K562 (cell line): ENCODE results near the gene MYPN. TPM values are rescaled to one million over a fixed set of nuclear protein-coding genes. Genes with fewer than 3 reads are reported as not detected.

Source experiments
- ATAC-seq: fragments of 200-7000 bp; cut with Tn5 transposase; 3 replicates; pipeline ENCODE4 v1.9.1; 2020; ENCODE audit warnings: moderate library complexity
- BruUV-seq: library from RNA; stranded (reverse); fragments of 400-500 nt; replicated peaks from 2 replicates; lab custom pipeline; 2021; lab: Mats Ljungman, UMichigan
- CTCF ChIA-PET: fragments of 300-600 bp; formaldehyde crosslinking; extraction: SDS; loops from one replicate; lab custom pipeline; 2021; ENCODE audit warnings: low intra/inter-chr PET ratio; lab: Yijun Ruan, JAX
- POLR2A ChIA-PET: fragments of 300-600, 350-650 bp; sonication (Branson Sonifier 250); formaldehyde crosslinking; extraction: SDS; loops from one replicate; lab custom pipeline; 2021; ENCODE audit warnings: antibody characterized with exemption, inconsistent platforms; lab: Yijun Ruan, JAX
- DNase-seq, 4 experiments: peaks; one replicate each; pipeline versions ENCODE4 v3.0.0 to v3.0.0-alpha.2; 2011 to 2018; ENCODE audit warnings: low spot score in 3 of 4, mixed read lengths in 3 of 4; ENCODE audit errors: extremely low read depth in 1 of 4
- FAIRE-seq: peaks from 2 replicates; lab custom pipeline; 2011; peaks lifted over from hg19 to GRCh38; lab: Jason Lieb, UNC
- H2AFZ ChIP-seq: 2 replicates; pipeline ENCODE4 v1.6.0; 2011; ENCODE audit warnings: low read depth, low read length, control low read depth, inconsistent platforms
- H3K27ac ChIP-seq: fragments of 200-600 bp; 3 replicates; pipeline ENCODE4 v1.8.0; 2011; ENCODE audit warnings: low read depth, mild to moderate bottlenecking, control low read depth, inconsistent platforms, low read length, moderate library complexity, mixed read lengths; ENCODE audit errors: extremely low read depth
- H3K27me3 ChIP-seq, 2 experiments: fragments of 300-600 bp in 1 of 2; 2 replicates in 1 of 2; 3 replicates in 1 of 2; pipeline versions ENCODE4 v1.6.0 to v1.8.0; 2011; ENCODE audit warnings: inconsistent platforms in 2 of 2, low read length in 2 of 2, mild to moderate bottlenecking in 1 of 2, mixed read lengths in 1 of 2, moderate library complexity in 1 of 2; ENCODE audit not compliant: control insufficient read depth in 2 of 2, insufficient read depth in 2 of 2
- H3K36me3 ChIP-seq: fragments of 300-600 bp; 3 replicates; pipeline ENCODE4 v1.8.0; 2011; ENCODE audit warnings: mild to moderate bottlenecking, low read length, inconsistent platforms; ENCODE audit not compliant: control insufficient read depth, insufficient read depth
- H3K4me1 ChIP-seq, 2 experiments: fragments of 200-600 bp in 1 of 2; replicated peaks in 1 of 2; 2 replicates in 1 of 2; 3 replicates in 1 of 2; pipeline versions ENCODE4 v1.5.1 to v1.8.0; 2011; ENCODE audit warnings: inconsistent platforms in 2 of 2, low read length in 2 of 2, mild to moderate bottlenecking in 1 of 2, mixed read lengths in 1 of 2, moderate library complexity in 1 of 2; ENCODE audit not compliant: control insufficient read depth in 2 of 2, insufficient read depth in 2 of 2
- H3K4me2 ChIP-seq: 2 replicates; pipeline ENCODE4 v1.6.1; 2011; ENCODE audit warnings: low read length, control low read depth, inconsistent platforms, mixed read lengths; ENCODE audit not compliant: insufficient read depth
- H3K4me3 ChIP-seq: fragments of 200-600 bp; sonication (generic), shearing (Covaris generic); 2 replicates; pipeline ENCODE4 v1.5.1; 2016; ENCODE audit warnings: control low read depth, inconsistent platforms
- H3K79me2 ChIP-seq: fragments of 200-600 bp; 3 replicates; pipeline ENCODE4 v1.8.0; 2011; ENCODE audit warnings: low read length, inconsistent platforms; ENCODE audit not compliant: control insufficient read depth, insufficient read depth
- H3K9ac ChIP-seq, 2 experiments: 2 replicates each; pipeline versions ENCODE4 v1.6.0 to v1.6.1; 2011; ENCODE audit warnings: low read depth in 2 of 2, low read length in 2 of 2, control low read depth in 1 of 2, inconsistent platforms in 1 of 2, mild to moderate bottlenecking in 1 of 2, mixed read lengths in 1 of 2; ENCODE audit not compliant: insufficient read depth in 1 of 2
- H3K9me1 ChIP-seq: one replicate; pipeline ENCODE4 v1.6.0; 2011; ENCODE audit warnings: inconsistent platforms, mild to moderate bottlenecking, low read length, moderate library complexity; ENCODE audit not compliant: control insufficient read depth, insufficient read depth
- H3K9me3 ChIP-seq: replicated peaks from 2 replicates; pipeline ENCODE4 v1.5.1; 2011; ENCODE audit warnings: low read depth, low read length, inconsistent platforms; ENCODE audit not compliant: control insufficient read depth, insufficient read depth
- H4K20me1 ChIP-seq: replicated peaks from 2 replicates; pipeline ENCODE4 v1.6.1; 2011; ENCODE audit warnings: low read length, inconsistent platforms, mixed read lengths; ENCODE audit not compliant: control insufficient read depth, insufficient read depth
- FOXP4 ChIP-seq: sonication (generic); formaldehyde crosslinking; IDR thresholded peaks from 2 replicates; pipeline ENCODE4 v1.8.0; 2022; ENCODE audit warnings: mild to moderate bottlenecking, missing genetic modification reagents, borderline replicate concordance
- RERE ChIP-seq: sonication (generic); formaldehyde crosslinking; IDR thresholded peaks from 2 replicates; pipeline ENCODE4 v1.8.0; 2023; ENCODE audit warnings: missing genetic modification reagents, mild to moderate bottlenecking, borderline replicate concordance
- WGBS: fragments of 100-300 bp; shearing (Covaris generic); methylation state at CpG from one replicate; pipeline ENCODE4 v1.1.6; 2016; ENCODE audit warnings: low coverage, mixed read lengths; ENCODE audit not compliant: insufficient coverage; ENCODE audit errors: missing lambda C conversion rate; 5-methylcytosine and 5-hydroxymethylcytosine counted together
- in situ Hi-C: fragments of 300-500 bp; cut with MboI; formaldehyde crosslinking; loops from 4 replicates; pipeline ENCODE4 v1.15.0; 2018; ENCODE audit warnings: inconsistent platforms, mixed read lengths
- intact Hi-C: fragments of 100-400 bp; cut with micrococcal nuclease; formaldehyde crosslinking; loops from 2 replicates; pipeline ENCODE4 v1.14.2; 2022
- polyA plus RNA-seq, 8 experiments: library from polyadenylated mRNA; depleted of rRNA in 4 of 8; stranded (reverse) in 5 of 8; unstranded in 3 of 8; fragments of >200 nt; fragmentation: Nextera tagmentation in 2 of 8; fragmentation: Illumina TruSeq in 1 of 8; extraction: Ambion mirVana in 2 of 8; extraction: Trizol in 1 of 8; gene quantifications; 2 replicates each; pipeline versions ENCODE4 v1.2.1 to v1.2.3, GENCODE V29; 2011 to 2014; ENCODE audit warnings: inconsistent platforms in 1 of 8, missing spikeins in 1 of 8
- total RNA-seq, 7 experiments: library from RNA; depleted of rRNA in 6 of 7; stranded (reverse); fragments of >200 nt in 6 of 7; fragmentation: Illumina TruSeq in 2 of 7; extraction: Trizol in 2 of 7; gene quantifications; 2 replicates each; pipeline versions ENCODE4 v1.2.1 to v1.2.3, GENCODE V29; 2011 to 2021; ENCODE audit warnings: low replicate concordance in 1 of 7
- TF ChIP-seq, protein P1 (sequence below): fragments of 250-450 bp; sonication (Bioruptor Pico); IDR thresholded peaks from 2 replicates; pipeline ENCODE4 v1.5.0; 2021
- TF ChIP-seq, protein P2 (sequence below): IDR thresholded peaks from 2 replicates; pipeline ENCODE4 v1.6.1; 2016; ENCODE audit warnings: missing genetic modification characterization, missing compliant biosample characterization

The MYPN gene
- total and polyA plus RNA-seq, 9 of the 15 experiments (the other 6 are each of a cell fraction or from before 2014, with no cell fraction given), result not detected

GRCh38 chr10:68185085-68185484, 75.8 kb downstream of the MYPN start:
- Histone ChIP-seq H3K9me1 (no peaks in the 10 kb centered on the region), H3K4me2 (no peak overlapping the region), H3K4me1 (no peaks in the 10 kb centered on the region), H3K9me3 (no peaks in the 10 kb centered on the region), H3K27ac (no peak overlapping the region), H4K20me1 (no peaks in the 10 kb centered on the region), H3K27me3 (peaks cover 6 to 11% of the 10 kb centered on the region in 2 experiments; a peak in 2 of 5 replicates), H3K36me3 (no peaks in the 10 kb centered on the region), H3K4me3 (no peak overlapping the region), H3K79me2 (no peaks in the 10 kb centered on the region), H3K9ac (no peak overlapping the region), H2AFZ (no peak overlapping the region)
- no peak for TF ChIP-seq FOXP4 (CRISPR knock-in tag)
- TF ChIP-seq, protein P1, sequence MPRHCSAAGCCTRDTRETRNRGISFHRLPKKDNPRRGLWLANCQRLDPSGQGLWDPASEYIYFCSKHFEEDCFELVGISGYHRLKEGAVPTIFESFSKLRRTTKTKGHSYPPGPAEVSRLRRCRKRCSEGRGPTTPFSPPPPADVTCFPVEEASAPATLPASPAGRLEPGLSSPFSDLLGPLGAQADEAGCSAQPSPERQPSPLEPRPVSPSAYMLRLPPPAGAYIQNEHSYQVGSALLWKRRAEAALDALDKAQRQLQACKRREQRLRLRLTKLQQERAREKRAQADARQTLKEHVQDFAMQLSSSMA (CRISPR knock-in tag), result no peak
- TF ChIP-seq, protein P2, sequence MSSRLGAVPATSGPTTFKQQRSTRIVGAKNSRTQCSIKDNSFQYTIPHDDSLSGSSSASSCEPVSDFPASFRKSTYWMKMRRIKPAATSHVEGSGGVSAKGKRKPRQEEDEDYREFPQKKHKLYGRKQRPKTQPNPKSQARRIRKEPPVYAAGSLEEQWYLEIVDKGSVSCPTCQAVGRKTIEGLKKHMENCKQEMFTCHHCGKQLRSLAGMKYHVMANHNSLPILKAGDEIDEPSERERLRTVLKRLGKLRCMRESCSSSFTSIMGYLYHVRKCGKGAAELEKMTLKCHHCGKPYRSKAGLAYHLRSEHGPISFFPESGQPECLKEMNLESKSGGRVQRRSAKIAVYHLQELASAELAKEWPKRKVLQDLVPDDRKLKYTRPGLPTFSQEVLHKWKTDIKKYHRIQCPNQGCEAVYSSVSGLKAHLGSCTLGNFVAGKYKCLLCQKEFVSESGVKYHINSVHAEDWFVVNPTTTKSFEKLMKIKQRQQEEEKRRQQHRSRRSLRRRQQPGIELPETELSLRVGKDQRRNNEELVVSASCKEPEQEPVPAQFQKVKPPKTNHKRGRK, result peak; percentile 78
- TF ChIP-seq RERE (CRISPR knock-in tag), result no peak
- ChIA-PET CTCF (no interaction called here), POLR2A (no interaction called here)
- in situ Hi-C loops (no loop called here), intact Hi-C loops (no loop called here)
- FAIRE-seq (no peak), DNase-seq (no peak), ATAC-seq (no peak)
- no TSS peak for BruUV-seq
- WGBS, result 0% methylated on average over 2 of the region's 2 CpGs
